HG02588 (cell line): ENCODE data around the gene EID2.
A peak's percentile ranks its signal among the peaks of the same experiment; 100 is the strongest.

ENCODE experiments used
- ATAC-seq: cut with Tn5 transposase; IDR thresholded peaks from one replicate; pipeline ENCODE4 v1.9.1; 2021; ENCODE audit warnings: mild to moderate bottlenecking, moderate library complexity; ENCODE audit not compliant: unreplicated experiment

EID2 gene, protein sequence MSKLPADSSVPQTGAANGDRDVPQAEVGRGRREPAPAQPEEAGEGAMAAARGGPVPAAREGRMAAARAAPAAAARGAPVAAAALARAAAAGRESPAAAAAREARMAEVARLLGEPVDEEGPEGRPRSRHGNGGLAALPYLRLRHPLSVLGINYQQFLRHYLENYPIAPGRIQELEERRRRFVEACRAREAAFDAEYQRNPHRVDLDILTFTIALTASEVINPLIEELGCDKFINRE

DNA sequence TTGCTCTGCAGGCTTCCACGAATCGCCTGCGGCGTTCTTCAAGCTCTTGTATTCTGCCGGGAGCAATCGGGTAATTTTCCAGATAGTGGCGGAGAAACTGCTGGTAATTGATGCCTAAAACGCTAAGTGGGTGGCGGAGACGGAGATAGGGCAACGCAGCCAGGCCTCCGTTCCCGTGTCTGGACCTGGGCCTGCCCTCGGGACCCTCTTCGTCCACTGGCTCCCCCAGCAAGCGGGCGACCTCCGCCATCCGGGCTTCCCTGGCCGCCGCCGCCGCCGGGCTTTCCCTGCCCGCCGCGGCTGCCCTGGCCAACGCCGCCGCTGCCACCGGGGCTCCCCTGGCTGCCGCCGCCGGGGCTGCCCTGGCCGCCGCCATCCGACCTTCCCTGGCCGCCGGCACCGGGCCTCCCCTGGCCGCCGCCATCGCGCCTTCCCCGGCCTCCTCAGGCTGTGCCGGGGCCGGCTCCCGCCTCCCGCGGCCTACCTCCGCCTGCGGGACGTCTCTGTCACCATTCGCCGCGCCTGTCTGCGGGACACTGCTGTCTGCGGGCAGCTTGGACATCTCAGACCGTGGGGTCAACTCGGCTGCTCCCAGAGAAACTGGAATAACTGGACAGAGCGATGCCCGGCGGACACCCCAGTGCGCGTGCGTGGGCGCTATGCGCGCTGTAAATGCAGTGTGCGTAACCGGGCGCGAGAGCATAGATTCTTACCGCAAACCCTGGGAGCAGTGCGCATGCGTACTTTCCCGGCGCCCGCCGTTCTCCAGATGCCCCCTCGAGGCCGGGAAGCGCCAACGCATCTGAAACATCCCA is at the start of gene EID2:
Gene EID2, minus strand, starts transcription at position 644 of the 815 bp plus-strand sequence. Its CDS starts 82 bp downstream, at position 562.
- peak; percentile 86 for ATAC-seq

DNA sequence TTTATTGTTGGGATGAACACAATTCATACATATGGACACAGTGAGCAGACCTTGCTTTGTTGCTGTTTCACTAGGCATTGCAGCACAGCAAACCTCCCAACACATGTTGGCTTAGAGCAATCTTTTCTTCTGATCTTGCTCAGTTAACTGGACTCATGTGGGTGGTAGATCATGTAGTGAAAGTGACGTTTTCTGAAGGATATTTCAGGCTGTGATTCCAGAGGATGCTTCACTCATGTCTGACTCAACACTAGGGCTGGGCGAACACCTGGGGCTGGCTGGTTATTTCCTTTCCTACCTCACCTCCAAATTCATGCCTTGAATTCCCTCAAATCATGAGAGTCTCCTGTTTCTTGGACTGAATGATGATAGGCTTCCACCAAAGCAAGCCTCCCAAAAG is 48.1 kb upstream of the EID2 start:
- no peak for ATAC-seq

DNA sequence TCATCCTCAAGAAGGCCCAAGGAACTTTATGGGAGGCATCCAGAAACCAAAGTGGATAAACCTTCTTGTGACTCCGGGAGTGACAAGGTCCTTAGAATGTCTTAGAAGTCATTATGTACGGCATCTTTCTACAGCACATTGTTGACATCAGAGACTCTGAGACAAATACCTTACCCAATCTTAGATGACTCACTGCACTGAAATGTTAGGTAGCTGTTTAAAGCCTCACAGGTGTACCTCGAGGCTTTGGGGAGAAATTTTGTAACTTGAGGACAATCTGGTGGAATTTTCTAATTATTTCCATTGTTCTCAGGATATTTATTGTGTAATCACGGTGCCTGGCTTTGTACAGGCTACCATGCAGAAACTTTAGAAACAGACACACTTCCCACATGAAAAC is 47.5 kb upstream of the EID2 start:
- no peak for ATAC-seq

DNA sequence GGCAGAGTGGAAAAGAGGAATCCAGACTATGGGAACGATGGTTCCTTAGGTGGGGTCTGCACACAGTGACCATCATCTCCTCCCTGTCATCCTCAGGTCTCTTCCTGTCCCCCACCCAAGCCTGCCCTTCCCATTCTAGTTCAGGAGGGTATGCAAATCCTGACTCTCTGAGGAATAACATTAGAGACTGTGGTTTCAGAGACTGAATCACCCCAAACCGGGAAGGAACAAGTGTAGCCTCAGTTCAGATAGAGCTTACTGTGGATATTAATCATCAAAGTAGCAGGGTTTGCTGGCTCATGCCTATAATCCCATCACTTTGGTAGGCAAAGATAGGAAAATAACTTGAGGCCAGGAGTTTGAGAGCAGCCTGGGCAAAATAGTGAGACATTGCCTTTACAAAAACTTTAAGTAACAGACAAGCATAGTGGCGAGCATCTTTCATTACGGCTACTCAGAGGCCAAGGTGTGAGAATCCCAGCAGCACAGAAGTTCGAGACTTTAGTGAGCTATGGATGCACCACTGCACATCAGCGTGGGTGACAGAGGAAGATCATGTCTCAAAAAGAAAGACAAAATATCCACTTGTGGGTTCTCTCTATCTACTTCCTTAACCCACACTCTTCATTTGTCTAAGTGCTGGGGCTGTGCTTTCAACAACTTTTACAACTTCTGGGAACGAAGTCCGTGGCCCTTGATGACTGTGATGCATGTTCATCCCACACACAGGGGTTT is 43.1 kb upstream of the EID2 start:
- no peak for ATAC-seq

DNA sequence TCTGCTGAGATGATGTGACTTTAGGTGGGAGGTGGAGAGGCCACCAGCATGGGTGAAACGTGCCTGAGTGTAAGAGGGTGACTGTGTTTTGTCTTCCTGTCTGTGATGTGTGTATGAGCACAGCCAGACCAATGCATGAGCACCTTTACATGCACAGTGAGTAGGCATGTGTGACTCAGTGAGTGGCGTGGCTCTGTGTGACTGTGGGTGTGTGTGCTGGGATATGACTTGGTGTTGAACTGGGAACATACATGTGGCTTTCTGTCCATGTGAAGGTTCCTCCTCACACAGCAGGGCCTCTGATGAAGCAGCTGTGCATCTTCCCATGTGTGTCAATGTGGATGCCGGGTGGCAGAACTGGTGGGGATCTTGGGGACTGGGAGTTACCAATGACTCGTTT is 42.5 kb upstream of the EID2 start:
- no peak for ATAC-seq

DNA sequence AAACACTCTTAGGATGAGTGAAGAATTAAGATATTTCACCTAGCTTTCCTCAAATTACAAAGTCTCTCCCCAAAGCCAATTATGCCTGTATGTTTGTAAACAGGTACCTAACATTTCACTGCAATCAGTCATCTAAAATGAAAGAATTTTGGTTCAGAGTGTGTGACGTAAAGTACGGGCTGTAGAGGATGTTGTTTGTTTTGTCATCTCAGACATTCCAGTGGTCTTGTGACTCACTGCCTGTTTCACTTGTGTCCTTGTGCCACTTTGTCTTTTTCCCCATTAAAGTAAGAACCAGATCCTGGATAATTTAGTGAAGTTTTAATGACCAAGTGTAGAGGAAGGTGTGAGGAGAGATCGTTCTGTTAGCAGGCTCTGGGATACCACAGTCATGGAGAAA is 28.6 kb upstream of the EID2 start:
- no peak for ATAC-seq

DNA sequence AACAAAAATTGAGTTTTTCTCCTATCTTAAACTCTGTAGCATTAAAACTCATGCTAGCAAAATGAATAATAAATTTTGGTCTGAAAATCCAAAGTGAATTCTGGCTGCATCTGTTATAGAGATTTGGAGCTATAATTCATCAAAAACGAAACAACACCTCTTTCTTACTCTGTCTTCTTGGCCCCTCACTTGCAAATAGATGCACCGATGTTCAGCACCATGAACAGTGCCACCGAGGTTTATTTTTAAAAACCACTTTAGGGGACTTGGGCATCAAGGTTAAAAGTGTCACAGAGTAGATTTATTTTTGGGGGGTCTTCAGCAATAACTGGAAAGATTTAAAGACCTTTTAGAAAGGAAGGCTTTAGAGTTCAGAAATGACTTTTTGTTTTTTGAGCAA is 26.1 kb upstream of the EID2 start:
- ATAC-seq: no peak

DNA sequence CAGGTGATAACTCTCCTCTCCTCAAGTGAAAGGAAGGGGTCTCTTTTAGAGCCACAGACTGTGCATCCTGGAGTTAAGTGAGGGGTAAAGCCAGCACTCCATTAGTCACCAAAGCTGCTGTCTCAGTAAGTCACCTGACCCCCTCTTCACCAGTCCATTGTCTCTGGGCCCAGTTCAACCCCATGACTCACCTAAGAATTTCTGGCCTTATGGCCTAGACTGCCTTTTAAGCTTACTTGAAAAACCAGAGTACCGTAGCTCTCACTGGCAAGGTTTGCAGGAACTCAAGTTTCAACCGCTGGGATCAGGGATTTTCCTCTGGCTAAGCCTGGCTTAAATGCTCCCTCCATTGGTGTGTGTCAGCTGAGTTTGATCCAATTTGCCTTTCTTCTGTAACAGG is 23.4 kb upstream of the EID2 start:
- ATAC-seq: no peak

DNA sequence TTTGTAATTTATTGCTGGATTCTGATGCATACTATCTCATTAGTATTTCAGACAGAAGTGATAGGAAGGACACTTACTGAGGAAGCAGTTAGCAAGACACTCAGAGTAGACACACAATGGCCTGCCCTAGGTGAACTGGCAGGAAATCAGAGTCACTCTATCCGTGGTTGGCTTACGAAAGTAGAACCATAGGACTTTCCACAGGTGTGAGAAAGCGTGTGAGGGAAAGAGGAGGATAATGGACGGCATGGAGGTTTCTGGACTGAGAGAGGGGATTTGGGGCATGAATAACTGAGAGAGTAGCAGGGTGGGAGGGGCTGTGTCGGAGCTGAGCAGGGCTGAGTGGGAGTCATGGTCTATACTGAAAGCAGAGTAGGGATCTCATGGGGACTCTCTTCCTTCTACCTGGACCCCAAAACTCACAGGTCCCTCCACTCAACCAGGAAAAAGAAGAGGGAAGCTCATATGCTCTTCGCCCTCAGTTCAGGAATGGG is 18.7 kb upstream of the EID2 start:
- no peak for ATAC-seq

DNA sequence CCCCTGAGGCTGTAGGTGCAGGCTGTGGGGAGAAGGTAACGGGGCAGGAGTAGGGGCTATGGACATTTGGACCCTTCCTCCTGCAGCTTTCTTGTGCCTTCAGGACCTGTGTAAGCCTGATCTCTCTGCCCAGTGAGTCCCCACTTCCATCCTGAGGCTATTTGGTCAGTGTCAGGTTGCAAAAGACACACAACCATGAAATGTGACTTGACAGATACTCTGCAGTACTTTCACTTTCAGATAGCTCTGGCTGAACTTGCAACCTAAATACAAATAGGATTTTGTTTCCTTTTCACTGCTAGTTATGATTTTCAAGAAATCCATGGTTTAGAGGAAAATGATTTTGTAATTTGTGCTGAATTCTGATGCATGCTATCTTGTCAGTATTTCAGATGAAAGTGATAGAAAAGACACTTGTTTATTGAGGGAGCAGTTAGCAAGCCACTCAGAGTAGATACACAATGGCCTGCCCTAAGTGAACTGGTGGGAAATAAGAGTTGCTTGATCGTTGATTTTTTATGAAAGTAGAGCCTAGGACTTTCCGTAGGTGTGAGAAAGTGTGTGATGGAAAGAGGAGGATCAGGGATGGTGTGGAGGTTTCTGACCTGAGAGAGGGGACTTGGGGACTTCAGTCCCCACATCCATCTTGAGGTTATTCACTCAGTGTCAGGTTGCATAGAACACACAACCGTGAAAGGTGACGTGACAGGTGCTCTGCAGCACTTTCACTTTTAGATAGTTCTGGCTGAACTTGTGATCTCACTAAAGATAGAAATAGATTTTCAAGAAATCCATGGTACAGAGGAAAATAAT is 18.1 kb upstream of the EID2 start:
- ATAC-seq: no peak

DNA sequence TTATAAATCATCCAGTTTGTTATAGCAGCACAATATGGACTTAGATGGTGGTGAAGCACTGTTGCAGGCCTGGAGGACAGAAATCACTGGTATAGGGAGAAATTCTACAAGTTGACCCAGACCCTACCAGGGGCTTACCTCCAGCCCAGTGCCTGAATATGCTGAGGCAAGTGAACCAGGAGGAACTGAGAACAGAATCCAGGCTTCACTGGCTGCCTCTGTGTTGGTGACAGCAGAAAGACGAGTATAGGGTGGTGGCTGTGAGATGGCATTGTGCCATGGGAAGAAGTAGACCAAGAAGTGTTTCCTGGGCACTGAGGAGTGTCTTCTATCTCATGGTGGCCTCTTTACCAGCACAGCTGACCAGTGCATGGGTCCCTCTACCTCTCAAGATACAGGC is 15.9 kb upstream of the EID2 start:
- ATAC-seq: no peak

DNA sequence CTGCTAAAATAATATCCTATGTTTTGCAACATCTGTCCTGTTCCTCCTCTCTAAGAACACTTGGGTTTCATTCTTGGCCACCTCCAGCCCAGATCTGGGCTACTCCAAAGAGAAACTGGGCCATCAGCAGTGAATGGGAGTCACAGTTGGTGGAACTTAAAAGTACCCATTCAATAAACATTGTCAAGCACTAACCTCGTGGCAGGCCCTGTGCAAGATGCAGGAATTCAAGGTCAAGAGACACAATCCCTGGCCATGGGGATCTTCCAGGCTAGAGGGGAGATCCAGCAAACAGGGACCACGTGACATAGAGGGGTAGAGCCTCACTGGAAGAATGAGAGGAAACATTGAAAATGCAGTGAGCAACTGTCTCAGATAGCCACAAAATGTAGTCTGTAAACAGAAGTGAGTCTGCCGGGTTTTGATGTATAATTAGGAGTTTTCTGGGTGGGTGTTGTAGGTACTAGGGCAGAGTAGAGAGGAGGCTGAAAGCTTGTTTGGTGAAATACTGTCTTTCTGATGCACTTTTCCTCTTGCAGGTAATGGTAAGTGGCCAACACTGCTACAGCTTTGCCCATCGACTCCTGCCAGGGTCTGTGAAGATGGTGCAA is 14.8 kb upstream of the EID2 start:
- no peak for ATAC-seq

DNA sequence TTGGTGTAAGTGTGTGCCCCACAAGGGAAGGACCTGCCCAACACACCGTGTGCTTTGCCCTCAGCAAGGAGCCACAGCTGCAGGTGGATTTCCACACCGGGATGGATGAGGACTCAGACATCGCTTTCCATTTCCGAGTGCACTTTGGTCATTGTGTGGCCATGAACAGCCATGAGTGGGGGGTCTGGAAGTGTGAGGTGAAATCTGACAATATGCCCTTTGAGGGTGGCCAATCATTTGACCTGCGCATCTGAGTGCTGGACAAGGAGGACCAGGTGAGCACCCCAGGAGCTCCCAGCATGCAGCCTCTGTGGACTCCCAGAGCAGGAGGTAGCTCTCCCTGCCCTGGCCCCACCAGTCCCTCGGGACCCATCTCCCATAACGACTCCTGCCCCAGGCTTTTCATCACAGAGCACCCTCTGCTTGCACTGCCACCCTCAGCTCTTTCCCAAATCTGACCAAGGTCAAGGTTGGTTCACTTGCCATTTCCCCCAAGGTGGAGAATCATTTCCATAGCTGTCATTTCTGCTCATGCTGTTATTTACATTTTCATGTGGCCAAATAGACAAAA is 13.2 kb upstream of the EID2 start:
- ATAC-seq: no peak

DNA sequence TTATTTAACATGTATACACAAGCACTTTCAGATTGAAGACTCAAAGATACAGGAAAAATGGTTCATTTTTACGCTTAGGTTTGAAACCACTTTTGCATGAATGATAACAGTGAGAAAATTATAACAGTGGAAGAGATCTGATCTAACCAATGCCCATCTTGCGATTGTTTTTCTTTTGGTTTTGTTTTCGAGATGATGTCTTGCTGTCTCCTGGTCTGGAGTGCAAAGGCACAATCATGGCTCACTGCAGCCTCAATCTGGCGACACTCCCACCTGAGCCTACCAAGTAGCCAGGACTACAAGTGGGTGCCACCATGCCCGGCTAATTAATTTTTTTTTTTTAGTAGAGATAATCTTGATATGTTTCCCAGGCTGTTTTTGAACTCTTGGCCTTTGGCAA is 10.2 kb upstream of the EID2 start:
- no peak for ATAC-seq

DNA sequence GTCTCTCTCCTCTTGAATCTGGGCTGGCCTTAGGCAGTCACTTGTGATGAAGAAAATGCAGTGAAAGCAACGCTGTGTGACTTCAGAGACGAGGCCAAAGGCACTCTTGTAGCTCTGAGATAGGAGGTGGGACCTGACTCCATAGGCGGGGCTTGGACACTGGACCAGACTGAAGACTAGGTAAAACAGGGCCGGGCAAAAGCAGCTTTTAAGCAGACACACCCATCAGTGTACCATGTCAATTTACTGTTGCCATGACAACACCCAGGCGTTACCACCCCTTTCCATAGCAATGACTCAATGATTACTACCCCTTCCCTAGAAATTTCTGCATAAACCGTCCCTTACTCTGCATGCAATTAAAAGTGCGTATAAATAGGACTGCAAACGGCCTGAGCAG is 6.6 kb upstream of the EID2 start:
- ATAC-seq: no peak

DNA sequence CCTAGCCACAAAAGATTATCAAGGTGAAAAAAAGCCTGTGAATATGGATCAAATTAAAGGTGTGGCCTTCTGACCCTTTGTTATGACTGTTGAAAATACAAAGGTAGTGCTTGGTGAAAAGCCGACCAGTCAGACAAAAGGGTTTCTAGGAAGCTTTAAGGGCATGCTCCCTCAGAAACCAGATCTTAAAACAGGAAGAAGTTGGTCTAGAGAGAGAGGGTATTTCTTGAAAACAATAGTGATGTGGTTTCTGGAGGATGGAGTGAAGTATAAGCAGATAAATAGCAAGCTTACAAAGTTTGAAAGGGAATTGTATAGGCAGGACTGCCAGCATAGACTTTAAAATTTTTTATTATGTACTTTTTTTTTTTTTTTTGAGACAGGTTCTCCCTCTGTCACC is 5.0 kb upstream of the EID2 start:
- no peak for ATAC-seq

DNA sequence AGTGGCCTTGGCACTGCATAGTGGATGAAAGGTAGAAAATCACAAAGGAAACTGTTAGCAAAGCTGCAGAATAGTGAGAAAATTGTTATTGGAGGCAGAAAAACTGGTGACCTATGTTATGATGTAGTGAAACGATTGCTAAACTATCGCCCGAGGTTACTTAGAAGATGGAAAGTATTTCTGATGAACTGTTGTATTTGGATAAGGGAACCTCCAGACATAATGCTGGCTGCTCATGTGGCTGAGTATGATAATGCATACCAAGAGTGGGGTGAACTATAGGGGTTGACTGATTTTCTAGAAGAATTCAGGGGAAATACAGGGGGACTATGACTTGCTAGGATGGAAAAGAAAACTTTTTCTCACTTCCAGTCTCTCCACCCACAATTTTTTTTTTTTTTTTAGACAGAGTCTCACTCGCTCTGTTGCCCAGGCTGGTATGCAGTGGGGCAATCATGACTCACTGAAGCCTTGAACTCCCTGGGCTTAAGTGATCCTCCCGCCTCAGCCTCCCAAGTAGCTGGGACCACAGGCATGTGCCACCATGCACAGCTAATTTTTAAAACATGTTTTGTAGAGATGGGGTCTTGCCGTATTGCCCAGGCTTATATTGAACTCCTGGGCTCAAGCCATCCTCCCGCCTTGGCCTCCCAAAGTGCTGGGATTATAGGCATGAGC is 4.4 kb upstream of the EID2 start:
- ATAC-seq: no peak

DNA sequence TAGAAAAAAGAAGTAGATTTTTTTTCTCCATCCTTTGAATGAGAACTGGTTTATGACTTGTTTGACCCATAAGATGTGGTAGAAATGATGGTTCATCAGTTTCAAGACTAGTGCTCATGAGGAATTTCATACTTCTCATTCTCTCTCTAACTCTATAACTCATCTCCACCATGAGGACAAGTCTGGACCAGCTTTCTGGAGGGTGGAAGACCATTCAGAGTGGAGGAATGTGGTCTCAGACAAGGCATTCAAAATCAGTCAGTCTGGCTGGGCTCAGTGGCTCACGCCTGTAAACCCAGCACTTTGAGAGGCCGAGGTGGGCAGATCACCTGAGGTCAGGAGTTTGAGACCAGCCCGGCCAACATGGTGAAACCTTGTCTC is 3.5 kb upstream of the EID2 start:
- no peak for ATAC-seq

DNA sequence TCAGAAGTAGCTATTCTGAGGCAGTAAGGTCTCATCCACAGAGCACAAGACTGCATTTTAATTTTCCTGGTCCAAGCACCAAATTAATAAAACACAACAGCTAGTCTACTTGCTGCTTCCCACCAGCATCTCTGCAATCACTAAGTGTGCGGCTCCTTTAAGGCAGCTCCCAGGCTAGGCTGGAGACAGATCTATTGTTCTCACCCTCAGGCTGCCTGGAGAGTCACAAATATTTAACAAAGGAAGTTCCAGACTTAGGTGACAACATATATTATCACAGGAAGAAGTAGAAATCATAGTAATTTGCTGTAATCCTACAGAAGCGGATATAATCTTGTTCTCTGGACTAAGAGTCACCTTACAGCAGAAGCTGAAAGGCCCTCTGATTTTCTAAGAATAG is 2.2 kb upstream of the EID2 start:
- no peak for ATAC-seq

DNA sequence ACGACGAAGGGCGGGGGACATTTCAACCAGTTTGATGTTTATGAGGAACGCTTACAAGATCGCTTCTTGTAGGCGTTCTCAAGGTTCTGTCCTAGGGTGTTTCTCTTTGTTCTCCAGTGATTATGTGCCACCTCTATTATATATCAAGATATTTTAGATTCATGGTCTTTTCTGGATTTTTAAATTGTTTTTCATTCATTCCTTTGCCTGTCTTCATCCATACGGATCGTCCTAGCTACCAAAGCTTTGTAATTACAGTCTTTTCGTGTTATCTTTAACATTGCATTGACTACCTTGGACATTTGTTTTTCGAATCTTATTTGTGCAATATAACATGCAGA is 342 bp upstream of the EID2 start:
- ATAC-seq: no peak
